Putamen (tissue), 1 donor: ENCODE measurements around the gene CEP63.
"Not testable (repeated sequence)": the region's sequence is repeated elsewhere in the genome, so short reads cannot be mapped to it uniquely, and the experiment has no call there.

ENCODE experiments used
- DNase-seq: peaks from one replicate; pipeline ENCODE4 v3.0.0-alpha.2; 2016; ENCODE audit warnings: low spot score

The CEP63 gene

DNA sequence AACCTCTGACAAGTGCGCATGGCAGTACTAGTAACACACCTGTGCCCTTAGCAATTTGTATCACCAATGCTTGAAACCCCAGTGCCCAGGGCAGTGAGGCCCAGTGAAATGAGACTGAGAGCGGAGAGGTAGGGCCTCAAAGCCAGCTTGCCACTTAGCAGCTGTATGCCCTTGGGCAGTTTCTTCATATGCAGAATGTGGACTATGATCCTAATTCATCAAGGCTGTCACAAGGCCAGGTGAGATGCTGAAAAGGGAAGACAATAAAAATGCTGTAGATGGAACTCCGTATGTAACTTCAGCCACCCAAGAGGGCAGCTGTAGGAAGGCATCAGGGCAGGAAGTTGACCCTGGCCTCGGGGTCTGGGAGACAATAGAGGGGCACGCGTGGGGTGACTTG is 90.6 kb downstream of the CEP63 start:
- DNase-seq = no peak

DNA sequence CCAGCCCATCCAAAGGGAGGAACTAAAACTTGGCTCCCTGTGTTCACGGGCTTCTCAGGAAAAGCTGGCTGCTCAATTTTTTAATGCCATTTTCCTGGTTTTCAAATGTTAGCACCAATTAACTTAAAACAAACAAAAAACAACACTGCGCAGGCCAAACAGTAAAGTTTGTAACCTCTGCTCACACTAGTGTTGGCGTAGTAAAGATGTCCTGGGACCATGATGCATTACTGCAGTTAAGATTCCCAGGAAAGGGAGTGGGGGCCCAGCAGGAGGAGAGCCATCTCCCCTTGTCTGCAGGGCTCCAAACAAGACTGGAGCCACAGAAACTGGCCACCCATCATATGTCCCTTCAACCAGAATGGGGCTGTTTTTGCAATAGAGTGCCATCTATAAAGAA is 91.0 kb downstream of the CEP63 start:
- DNase-seq = no peak

DNA sequence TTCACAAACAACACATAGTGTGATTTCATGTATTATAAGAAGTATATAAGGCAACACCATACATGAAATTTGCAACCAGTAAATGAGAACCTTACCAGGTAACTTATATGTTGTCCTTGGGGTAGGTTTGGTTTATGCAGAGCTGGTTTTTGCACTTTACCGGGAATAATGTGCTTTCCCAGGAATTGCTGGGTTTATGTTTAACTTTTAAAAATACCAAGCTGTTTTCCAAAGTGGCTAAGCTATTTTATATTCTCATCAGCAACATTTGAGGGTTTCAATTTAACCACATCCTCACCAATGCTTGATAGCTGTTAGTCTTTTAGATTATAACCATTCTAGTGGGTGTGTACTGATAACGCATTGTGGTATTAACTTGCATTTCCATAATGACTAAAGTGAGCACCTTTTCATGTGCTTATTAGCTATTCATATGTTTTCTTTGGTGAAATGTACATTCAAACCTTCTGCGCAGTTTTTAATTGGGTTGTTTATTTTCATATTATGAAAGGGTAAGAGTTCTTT is 93.3 kb downstream of the CEP63 start:
- no peak for DNase-seq

DNA sequence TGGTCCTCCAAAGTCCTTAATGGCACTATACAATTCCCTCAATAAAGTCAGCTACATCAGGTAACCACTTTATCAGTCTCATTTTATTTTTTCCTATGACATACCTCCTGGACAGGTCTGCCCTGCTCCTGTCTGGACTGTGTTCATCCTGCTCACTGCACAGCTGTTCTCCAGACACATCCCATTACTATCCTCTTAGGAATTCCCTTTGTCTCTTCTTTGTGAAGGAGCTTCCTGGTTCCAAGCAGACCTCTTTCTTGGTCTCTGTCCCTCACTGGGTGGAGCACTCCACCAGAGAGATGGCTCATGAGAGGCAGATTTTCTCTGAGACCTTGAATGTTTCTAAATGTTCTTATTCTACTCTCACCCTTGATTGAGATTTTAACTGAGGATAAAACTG is 104.9 kb downstream of the CEP63 start:
- no peak for DNase-seq

DNA sequence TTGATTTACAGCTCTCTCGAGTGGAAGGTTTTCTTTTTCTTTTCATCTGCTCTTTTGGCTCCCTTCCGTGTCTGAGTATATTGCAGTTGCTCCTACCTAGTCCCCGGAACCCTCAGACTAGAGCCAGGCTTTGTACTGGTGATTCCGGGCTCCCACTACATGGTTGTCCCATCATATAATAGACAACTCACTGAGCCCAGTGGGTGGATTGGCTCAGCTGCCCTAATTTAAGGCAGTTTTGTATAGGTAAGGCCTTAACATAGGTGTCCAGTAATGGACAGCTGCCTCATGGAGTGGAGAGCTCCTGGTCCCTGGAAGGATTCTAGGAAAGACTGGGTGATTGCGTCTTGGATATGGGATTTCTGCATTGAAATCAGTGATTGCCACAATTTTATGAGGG is 106.9 kb downstream of the CEP63 start:
- no peak for DNase-seq

DNA sequence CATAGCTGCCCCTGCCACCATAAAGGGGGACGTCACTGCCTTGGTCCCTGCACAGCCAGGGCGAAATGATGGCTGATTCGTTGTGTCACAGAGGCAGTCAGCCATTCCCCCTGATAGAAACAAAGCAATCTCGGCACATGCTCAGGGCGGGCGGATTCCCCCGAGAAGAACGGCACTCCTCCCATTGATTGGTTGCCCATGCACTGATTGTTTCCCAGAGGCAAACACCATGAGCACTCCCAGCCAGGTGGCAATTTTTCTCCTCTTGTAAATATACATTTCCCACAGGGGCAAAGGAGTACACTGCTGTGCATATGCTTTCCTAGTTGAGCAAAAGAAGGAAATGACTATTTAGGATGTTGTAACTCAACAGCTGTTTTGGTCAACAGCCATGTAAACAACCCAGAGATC is 108.5 kb downstream of the CEP63 start:
- DNase-seq = no peak

DNA sequence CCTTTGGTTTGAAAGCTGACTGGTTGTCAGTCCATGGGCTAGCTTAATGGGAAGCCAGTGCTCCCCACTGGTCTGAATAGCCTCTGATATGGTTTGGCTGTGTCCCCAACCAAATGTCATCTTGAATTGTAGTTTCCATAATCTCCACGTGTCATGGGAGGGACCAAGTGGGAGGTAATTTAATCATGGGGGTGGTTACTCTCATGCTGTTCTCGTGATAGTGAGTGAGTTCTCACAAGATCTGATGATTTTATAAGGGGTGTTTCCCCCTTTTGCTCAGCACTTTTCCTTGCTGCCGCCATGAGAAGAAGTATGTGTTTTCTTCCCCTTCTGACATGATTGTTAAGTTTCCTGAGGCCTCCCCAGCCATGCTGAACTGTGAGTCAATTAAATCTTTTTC is 109.1 kb downstream of the CEP63 start:
- not testable (repeated sequence) for DNase-seq

DNA sequence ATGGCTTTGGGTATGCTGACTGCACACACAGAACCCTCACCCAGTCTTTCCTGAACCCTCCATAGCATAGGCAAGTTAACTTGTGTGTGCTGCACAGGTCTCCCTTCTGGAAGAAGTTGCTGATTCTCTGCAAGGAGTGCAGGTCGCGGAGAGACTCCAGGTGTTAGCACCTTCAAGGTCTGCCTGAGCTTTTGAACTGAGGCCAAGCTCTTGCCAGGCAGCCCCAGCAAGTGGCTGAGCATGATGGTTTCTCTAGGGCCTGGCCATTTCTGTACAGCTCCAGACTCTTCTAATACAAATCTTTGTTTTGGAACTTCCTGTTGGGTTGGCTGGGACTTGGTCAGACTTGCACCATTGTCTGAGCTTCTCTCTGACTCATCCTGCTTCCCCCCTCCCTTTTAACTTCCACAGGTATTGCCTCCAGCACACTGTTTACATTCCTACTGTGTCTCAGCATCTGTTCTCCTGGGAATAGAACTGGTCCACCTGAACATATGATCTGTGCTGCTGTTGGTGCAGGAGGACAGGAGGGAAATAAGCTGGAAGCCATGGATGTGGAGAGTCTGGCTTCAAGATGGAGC is 111.6 kb downstream of the CEP63 start:
- no peak for DNase-seq

DNA sequence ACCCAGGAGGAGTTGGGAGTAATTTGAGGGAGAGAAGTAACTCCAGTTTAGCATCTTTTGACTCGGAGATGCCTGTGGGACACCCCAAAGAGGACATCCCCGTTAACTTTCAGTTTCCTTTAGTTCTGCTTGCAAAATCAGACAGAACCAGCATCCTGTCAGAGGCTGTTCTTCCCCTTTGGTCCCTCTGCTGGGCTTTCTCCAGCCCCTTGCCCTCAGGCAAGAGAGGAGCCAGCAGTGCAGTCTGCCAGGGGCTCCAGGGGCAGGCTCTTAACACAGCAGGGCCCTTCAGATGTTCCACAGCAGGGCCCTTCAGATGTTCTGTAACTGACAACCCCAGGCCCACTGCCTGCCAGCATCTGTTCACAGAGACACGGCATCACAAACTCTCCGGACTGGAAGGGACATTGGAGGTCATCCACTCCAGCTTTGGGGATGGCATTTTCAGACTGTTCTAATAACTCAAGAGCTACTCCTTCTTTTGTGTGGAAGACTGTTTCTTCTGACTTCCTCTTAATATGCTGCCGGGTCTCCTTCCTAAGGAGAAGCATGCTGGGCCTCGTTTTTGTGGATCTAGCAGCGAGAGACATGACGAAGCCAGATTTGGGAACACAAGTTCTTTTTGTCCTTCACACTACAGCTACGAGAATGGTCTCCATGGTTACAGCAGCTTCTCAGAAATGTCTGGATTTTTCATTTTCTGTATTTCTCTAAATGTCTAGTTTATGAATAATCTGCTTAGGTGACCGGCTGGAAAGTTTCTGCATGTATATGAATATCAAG is 113.1 kb downstream of the CEP63 start:
- no peak for DNase-seq

DNA sequence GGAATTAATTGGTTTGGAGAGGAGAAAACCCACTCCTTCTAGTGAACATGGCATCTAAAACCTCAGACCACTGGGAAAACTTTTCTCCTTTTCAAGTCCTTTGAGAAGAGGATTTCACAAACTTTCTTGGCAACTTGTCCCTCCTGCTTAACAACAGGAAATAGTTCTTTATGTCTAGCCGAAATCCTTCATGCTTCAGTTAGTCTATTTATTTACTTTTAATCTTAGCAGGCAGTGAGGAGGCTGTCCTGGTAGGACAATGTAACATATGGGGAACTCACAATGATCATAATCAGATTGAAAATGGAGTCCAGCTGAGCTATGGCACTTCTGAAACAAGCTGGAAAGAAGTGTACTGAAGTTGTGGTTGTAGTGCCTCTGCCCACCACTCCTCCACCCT is 114.3 kb downstream of the CEP63 start:
- DNase-seq = no peak

DNA sequence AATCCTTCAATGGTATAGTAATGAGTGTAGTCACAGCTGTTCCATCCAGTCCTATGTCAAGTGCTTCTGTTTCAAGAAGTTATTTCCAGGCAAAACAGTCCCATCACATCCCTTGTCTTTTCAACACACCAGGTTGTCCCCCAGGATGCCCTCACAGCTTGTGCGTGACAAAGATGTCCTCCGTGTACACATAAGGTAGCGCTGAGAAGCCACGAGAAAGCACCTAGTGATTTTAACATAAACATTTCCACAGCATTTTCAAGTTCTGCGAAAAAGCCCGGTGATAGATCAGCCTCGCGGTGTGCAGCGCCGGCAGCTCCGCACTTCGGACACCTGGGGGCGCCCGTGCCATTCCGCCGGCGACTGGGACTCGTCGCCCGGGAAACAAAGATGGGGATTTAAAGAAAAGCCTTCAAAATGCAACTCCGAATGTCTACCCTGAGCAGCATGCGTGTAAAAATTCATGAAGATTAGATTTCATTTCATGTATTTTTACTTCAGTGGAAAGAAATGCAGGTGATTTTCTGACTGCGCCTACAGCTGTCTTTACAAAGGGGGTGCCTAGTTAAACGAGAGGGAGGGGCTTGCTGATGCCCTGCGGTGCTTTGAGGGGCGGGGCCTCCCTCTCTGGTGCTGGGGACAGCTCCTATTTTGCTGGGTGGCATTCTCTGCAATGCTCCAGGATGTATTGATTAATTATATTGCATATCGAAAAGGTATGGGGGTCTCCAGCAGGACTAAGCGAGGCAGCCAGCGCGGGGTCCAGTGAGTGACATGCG is 115.0 kb downstream of the CEP63 start:
- DNase-seq = peak; percentile 62

DNA sequence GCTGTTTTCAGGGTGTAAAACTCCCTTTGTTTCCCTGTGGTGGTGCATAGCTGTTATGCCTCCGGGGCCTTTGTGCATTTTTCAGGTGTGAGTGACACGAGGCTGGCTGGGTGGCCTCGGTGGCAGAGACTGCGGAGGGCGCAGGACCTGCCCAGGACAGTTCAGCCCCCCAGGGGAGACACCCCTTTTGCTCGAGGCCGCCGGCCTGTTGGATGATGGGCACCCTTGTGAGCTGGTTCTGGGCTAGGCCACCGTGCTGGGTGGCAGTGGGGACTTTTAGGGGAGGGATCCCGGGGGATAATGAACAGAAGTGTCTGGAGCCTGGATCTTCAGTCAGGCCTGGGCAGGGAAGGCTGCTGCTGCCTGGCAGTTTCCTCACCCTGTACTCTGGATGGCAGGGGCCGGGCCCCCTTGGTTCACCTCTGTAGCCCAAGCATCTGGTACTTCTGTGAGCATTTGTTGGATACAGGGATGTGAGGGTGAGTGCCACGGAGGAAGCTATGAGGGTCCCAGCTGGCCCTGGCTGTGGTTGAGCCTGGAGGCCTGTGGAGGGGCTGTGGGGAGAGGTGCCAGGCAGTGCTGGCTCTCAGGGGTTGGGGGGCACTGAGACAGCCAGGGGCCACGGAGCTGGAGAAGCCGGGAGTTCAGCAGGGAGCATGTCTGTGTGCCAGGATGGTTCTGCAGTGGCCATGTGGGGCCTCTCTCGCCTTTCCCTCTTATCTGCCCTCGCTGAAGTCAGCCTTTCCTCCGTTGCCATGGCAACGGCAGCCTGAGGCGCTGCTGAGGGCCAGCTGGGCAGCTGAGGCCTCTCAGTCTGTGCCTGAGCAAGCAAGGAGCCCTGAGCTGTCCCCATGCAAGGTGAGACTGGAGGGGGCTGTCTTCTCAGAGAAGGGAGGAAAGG is 115.9 kb downstream of the CEP63 start:
- peak; percentile 58 for DNase-seq

DNA sequence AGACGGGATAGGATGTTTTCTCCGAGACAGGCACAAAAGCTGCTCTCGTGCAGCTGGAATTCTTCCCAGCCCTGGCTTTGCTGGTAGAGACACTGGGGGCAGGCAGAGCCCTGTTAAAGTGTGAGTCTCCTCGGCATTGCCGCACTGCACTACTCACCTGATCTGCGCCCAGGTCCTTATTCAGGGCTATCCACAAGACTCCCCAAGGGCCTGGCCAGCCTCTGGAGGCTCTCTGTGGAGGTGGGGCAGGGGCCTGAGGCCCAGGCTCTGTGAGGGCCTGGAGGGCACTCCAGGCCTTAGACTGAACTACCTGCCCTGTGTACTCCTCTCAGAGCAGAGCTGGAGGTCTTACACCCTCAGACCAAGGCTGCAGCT is 116.6 kb downstream of the CEP63 start:
- no peak for DNase-seq

DNA sequence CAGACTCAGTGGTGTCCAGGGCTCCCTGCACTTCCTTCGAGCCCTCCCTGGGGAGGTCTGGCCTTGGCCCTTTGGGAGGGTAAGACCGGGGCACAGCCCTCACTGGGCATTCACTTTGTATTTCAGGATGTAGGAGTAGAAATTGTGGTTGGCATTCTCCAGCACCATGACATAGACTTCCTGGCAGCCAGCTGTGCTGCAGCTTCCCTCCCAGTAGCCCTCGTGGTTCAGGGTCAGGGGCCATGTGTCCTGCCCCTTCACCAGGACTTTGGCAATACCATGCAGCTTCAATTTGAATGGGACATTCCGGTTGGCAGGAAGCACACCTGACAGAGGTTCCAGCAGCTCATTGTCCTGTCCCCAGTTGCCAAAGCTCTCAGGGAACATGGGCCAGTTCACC is 117.6 kb downstream of the CEP63 start:
- DNase-seq = no peak

DNA sequence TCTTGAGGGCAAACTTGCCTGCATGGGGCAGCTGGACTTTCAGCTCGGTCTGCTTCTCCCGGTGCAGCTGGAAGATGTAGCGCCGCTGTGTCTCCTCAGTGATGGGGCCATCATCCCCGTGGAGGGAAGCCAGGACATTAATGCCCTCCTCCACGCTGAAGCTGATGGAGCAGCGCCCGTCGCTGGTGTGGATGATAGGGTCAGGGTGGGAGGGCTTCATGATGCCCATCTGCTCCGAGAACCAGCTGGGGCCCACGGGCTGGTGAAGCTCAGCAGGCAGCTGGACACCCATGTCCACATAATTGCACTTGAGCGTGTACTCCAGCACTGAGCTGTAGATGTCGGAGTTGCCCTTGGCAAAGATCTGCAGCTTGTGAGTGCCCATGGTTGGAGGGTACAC is 118.1 kb downstream of the CEP63 start:
- no peak for DNase-seq

DNA sequence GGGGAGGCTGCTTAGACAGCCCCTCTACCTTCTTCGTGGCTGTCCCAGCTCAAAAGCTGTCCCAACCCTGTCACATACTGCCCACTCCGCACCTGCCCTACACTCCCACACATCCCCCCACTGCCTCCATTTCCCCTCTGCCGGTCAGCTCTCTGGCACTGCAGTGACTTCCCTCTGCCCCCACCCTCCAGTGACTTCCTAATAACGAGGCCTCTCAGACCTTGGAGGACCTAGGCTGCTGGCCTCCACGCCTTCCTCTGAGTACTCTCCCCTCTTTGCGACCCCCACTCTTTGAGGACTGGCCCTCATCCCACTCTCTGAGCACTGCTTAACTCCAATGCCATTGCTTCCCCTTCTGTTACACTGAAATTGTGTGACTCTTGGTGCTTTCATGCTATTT is 119.7 kb downstream of the CEP63 start:
- DNase-seq = no peak

DNA sequence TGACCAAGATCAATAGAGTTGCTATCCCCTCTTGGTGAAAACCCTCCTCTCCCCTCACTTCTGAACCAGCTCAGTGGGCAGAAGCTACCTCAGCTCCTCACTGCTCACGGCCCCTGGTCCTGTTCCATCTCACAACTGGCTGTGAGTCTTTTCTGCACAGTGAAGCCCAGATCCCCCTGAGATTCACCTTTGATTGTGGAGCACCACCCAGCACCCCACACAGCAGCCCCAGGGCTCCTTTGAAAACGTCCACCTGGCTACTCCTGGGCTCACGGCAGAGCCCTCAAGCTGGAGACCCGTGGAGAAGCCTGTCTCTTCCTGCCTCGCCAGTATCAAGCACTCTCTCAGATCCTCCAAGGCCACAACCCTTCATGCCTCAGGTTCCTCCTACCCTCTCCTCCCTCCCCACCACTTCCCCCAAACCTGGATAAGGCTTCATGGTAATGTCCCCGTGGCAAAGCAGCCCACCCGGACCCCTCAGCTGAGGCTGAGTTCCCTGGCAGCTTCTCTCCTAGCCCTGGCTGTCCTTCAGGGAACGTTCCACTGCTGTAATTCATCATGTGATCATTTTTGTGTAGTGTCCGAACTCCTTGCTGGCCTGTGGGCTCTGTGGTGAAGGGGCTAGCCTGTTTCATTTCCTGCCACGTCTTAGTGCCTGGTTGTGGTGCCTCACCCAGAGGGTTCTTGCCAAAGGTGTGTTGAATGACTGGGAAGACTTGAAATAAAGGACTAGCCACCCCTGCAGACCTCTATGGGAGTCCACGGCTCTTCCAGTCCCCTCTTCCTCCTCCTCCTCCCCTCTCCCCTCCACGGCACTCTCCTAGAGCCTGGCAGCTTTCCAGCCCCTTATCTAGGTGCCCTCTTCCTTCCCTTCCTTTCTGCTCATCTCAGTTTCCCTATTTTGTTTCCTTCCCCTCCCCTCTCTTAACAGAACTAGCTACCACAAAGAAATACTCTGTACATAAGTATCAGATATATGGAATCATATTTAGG is 120.5 kb downstream of the CEP63 start:
- no peak for DNase-seq

DNA sequence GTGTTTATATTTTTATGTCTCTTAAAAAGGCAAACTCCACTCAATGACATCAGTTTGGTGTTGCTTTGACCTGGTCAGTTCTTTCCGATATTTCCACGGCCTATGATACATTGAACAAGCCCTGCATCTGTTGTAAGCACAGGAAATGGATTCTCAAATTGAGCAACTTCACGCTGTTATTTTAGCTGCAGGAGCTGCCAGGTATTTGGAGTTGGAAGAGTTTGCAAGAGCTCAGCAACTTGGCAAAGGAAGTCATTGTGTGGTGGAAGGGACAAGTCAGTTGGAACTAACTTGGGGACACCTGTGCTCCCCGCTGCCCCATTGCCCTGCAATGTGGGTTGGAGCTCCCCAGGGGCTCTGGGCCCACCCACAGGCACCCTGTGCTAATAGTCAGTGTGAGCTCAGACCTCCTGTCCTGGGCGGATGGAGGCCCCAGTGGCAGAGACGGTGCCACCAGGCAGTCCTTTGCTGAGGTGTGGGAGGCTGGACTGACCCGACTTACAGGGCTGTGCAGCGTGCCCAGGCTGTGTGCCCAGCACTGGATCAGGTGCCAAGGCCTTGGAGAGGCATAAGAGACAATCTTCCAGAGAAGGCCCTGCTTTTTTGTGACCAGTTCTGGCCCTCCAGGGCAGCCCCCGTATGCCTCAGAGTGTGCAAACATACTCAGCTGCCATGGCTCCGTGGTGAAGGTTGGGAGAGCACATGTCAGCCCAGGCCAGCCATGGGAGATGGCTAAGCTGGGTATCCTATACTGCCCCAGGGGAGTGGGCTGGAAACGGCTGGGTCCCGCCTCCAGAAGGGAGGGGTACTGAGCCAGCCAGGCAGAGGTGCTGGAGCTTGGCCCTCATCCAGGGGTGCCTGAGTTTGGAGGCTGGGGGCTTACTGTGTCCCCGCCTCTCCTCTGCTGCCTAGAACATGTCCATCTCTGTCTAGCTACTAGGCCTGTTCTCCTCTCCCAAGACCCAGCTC is 121.5 kb downstream of the CEP63 start:
- no peak for DNase-seq

DNA sequence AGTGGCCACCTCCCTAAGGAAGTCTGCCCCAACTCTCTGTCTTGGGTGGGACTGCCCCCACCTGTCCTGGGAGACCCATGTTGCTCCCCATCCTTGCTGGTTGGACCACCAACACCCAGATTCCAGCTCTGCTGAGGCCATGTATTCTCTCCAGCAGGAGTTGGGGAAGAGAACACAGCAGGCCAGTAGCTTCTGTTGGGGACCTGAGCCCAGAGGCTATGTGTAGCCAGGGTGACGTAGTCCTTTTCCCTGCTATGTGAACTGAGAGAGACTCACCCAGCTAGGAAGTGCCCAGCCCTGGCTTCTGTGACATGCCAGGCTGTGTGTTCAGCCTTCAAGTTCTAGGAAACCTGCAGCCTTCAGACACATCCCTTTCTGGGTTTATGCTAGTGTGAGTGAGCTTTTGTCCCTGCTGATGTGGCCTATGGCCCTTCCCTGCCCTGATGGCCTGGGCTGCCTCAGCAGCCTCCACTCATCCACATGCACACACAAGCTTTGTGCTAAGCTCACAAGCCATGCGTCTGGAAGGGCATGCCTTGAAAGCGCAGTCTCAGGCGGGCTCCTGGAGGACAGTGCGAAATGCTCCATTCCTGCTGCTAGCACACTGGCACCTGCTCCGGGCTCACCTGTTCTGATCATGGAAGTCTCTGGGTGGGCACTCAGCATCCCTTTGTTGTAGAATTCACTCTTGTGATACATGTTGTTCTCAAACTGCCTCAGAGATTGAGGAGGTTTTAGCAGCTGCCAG is 122.3 kb downstream of the CEP63 start:
- DNase-seq = no peak
